Measurements from ENCODE around the gene PLEKHA6.
A peak's percentile ranks its signal among the peaks of the same experiment; 100 is the strongest.

PLEKHA6 gene

GRCh38 chr1:204191456-204191855 is 168.3 kb downstream of the PLEKHA6 start:
- Histone ChIP-seq H3K9me3 (no peaks in the 10 kb centered on the region), H3K9ac (no peak overlapping the region), H3K27me3 (no peaks in the 10 kb centered on the region), H3K27ac (peak overlapping the region; percentile 31; the same call in 1 of the 2 replicates), H3K36me3 (no peaks in the 10 kb centered on the region), H3K4me2 (peak overlapping the region; percentile 84), H4K20me1 (no peaks in the 10 kb centered on the region), H3K4me3 (no peak overlapping the region), H3K4me1 (peaks cover 87% of the 10 kb centered on the region)
- TF ChIP-seq Cebpa-rat (IDR thresholded peaks at IDR 0.05), result no peak

DNA sequence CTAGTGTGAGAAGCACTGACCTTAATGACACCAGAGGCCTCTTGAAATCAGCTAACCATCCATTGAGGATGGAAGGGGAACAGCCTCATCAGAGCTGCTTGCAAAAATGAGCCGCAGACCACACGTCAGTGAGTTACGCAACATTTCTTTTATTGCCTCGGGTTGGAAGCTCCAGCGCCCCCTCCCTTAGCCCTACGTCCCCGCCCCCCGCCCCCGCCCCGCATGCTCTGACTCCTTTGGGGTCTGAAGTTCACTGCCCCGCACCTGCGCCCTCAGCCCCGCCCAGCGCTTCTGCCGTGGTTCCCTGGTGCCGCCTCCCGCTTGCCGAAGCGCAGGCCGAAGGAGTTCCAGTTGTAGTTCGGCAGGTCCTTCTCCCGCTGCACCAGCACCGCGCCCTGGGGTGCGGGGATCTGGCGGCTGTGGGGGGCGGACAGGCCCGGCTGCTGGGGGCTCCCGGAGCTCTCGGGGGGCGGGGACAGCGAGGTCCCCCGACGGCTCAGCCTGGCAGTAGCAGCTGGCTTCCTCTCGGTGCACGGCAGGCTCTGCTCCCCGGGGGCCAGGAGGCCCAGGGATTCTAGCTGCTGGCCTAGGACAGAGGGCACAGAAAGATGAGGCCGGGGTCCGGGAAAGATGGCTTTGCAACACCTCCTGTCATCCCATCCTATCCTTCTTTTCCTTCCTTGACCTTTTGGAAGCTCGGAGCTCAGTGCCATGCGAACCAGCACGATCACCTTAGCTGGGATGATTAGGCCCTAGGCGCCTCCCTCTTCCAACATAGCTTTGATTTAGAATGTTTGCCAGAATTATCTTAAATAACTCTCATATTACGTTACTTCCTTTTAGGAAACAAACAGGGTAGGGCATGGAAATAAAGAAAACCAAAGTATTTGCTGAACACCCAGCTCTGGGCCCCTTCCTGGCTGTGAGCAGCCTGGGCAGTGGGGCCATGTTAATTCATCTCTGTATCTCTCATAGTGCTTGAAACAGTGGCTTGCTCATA is 169.2 kb downstream of the PLEKHA6 start:
- peak overlapping the region; percentile 51; the same call in 1 of the 2 replicates for H3K4me3 ChIP-seq
- peaks cover 77% of the 10 kb centered on the region for H3K4me1 ChIP-seq

GRCh38 chr1:204188959-204189639 is 170.6 kb downstream of the PLEKHA6 start:
- Histone ChIP-seq H3K9ac (peak overlapping the region; percentile 30; the same call in 1 of the 2 replicates), H3K27me3 (no peaks in the 10 kb centered on the region), H3K4me2 (peak overlapping the region; percentile 84), H4K20me1 (no peaks in the 10 kb centered on the region), H3K27ac (peak overlapping the region; percentile 51), H3K4me3 (0 out of 2 replicates have a peak overlapping the region, but pooled peaks have one; percentile 23), H3K4me1 (peaks cover 63% of the 10 kb centered on the region), H3K9me3 (no peaks in the 10 kb centered on the region), H3K36me3 (no peaks in the 10 kb centered on the region)
- no peak for TF ChIP-seq Cebpa-rat (IDR thresholded peaks at IDR 0.05)

More for the DNA sequence above, 169.2 kb downstream of the PLEKHA6 start:
- H3K27me3 ChIP-seq, result no peaks in the 10 kb centered on the region
- H3K9me3 ChIP-seq, result no peaks in the 10 kb centered on the region
- H3K4me2 ChIP-seq, result peak overlapping the region; percentile 84
- H4K20me1 ChIP-seq, result no peaks in the 10 kb centered on the region
- H3K36me3 ChIP-seq, result no peaks in the 10 kb centered on the region
- peak overlapping the region; percentile 56; the same call in 1 of the 2 replicates for H3K9ac ChIP-seq
- TF ChIP-seq Cebpa-rat (IDR thresholded peaks at IDR 0.05), result peak; percentile 98
- peak overlapping the region; percentile 77 for H3K27ac ChIP-seq

DNA sequence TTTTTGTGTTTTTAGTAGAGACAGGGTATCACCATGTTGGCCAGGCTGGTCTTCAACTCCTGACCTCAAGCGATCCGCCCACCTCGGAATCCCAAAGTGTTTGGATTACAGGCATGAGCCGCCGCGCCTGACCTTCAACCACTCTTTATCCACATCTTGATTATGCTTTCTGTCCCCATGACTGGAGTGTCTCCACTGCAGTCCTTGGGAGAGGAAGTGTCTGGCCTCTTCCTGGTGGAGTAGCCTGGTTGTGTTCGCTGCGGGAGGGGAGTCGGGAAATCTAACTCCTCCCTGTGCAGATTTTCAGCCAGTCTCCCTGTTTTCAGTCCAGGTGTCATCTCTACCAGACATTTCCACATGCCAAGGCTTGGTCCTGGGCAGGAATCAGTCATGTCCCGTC is 173.1 kb downstream of the PLEKHA6 start:
- no peaks in the 10 kb centered on the region for H3K27me3 ChIP-seq
- H3K4me2 ChIP-seq, result no peak overlapping the region
- H3K36me3 ChIP-seq, result no peaks in the 10 kb centered on the region
- H4K20me1 ChIP-seq, result no peaks in the 10 kb centered on the region
- H3K27ac ChIP-seq, result no peak overlapping the region
- H3K9ac ChIP-seq, result no peak overlapping the region
- TF ChIP-seq Cebpa-rat (IDR thresholded peaks at IDR 0.05), result no peak
- H3K4me3 ChIP-seq, result no peak overlapping the region
- no peaks in the 10 kb centered on the region for H3K9me3 ChIP-seq
- H3K4me1 ChIP-seq, result peaks cover 40% of the 10 kb centered on the region

DNA sequence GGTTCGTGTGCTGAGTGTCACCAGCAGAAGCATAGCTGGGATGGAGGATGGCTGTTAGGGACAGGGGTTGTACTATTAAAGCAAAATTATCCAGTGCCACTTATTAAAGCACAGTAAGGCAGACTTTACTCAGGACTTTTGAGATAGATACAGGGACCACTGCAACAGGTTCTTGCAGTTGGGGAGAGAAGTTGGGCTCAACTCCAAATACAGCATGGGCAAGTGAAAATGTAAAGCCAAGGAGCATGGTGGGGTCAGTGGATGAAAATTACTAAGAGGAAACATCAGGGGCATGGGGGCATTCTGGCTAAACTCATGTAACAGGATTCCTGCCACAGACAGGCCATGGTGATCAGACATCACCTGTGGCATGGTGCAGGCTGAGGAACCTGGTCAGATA is 178.6 kb downstream of the PLEKHA6 start:
- Histone ChIP-seq H4K20me1 (no peaks in the 10 kb centered on the region), H3K4me2 (peak overlapping the region; percentile 7; the same call in 1 of the 2 replicates), H3K4me1 (peaks cover 52% of the 10 kb centered on the region), H3K9me3 (no peaks in the 10 kb centered on the region), H3K36me3 (no peaks in the 10 kb centered on the region), H3K4me3 (no peak overlapping the region), H3K9ac (no peak overlapping the region), H3K27me3 (no peaks in the 10 kb centered on the region), H3K27ac (no peak overlapping the region)
- TF ChIP-seq Cebpa-rat (IDR thresholded peaks at IDR 0.05), result no peak

DNA sequence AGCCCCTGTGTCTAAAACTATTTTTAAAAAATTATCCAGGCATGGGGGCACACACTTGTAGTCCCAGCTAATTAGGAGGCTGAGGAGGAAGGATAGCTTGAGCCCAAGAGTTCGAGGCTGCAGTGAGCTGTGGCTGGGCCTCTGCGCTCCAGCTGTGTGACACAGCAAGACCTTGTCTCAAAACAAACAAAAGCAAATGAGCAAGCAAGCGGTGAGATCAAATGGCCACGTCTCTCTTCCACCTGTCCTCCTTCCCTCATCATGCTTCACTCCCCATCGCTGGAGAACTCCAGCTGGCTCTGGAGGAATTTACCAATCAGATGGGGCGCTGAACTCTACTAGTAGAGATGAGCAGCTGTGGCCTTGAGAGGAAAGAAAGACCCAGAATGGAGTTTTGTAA is 179.6 kb downstream of the PLEKHA6 start:
- Histone ChIP-seq H3K9ac (no peak overlapping the region), H4K20me1 (no peaks in the 10 kb centered on the region), H3K4me2 (peak overlapping the region; percentile 77), H3K27me3 (no peaks in the 10 kb centered on the region), H3K27ac (no peak overlapping the region), H3K36me3 (no peaks in the 10 kb centered on the region), H3K4me1 (peaks cover 59% of the 10 kb centered on the region), H3K9me3 (no peaks in the 10 kb centered on the region), H3K4me3 (no peak overlapping the region)
- no peak for TF ChIP-seq Cebpa-rat (IDR thresholded peaks at IDR 0.05)

- H3K9ac ChIP-seq, result peak overlapping the region; percentile 16; the same call in 1 of the 2 replicates
- no peaks in the 10 kb centered on the region for H3K9me3 ChIP-seq
- no peak for TF ChIP-seq Cebpa-rat (IDR thresholded peaks at IDR 0.05)
- H4K20me1 ChIP-seq, result no peaks in the 10 kb centered on the region
- H3K27ac ChIP-seq, result peak overlapping the region; percentile 16; the same call in 1 of the 2 replicates
- peaks cover 59% of the 10 kb centered on the region for H3K4me1 ChIP-seq
- H3K27me3 ChIP-seq, result no peaks in the 10 kb centered on the region
- peak overlapping the region; percentile 77 for H3K4me2 ChIP-seq
- H3K4me3 ChIP-seq, result peak overlapping the region; percentile 15; the same call in 1 of the 2 replicates
- H3K36me3 ChIP-seq, result no peaks in the 10 kb centered on the region
These were observed 181.0 kb downstream of the PLEKHA6 start for GRCh38 chr1:204178487-204179281.

- Histone ChIP-seq H3K9me3 (no peaks in the 10 kb centered on the region), H3K27me3 (no peaks in the 10 kb centered on the region), H4K20me1 (no peaks in the 10 kb centered on the region), H3K36me3 (no peaks in the 10 kb centered on the region), H3K4me3 (no peak overlapping the region), H3K4me2 (peak overlapping the region; percentile 77), H3K4me1 (peaks cover 59% of the 10 kb centered on the region), H3K27ac (peak overlapping the region; percentile 16; the same call in 1 of the 2 replicates), H3K9ac (no peak overlapping the region)
- TF ChIP-seq Cebpa-rat (IDR thresholded peaks at IDR 0.05), result no peak
These were observed 182.6 kb downstream of the PLEKHA6 start for GRCh38 chr1:204177133-204177532.

GRCh38 chr1:204176049-204176448 is 183.7 kb downstream of the PLEKHA6 start:
- Histone ChIP-seq H3K9ac (no peak overlapping the region), H3K4me1 (peaks cover 52% of the 10 kb centered on the region), H3K27me3 (no peaks in the 10 kb centered on the region), H3K27ac (no peak overlapping the region), H3K36me3 (no peaks in the 10 kb centered on the region), H3K4me3 (no peak overlapping the region), H3K4me2 (peak overlapping the region; percentile 77), H4K20me1 (no peaks in the 10 kb centered on the region), H3K9me3 (peaks cover 10% of the 10 kb centered on the region)
- TF ChIP-seq Cebpa-rat (IDR thresholded peaks at IDR 0.05), result no peak

Data from BLaER1 (cell line).